ENCODE results near the gene EPS15.

- TF ChIP-seq ZNF416 (tag by site-specific recombination; IDR thresholded peaks at IDR 0.05) (no peak), ZBTB7A (tag by site-specific recombination; IDR thresholded peaks at IDR 0.05; ENCODE audit: low read depth) (no peak), ZNF423 (tag by site-specific recombination; IDR thresholded peaks at IDR 0.05) (no peak), ZNF138 (tag by site-specific recombination; IDR thresholded peaks at IDR 0.05; ENCODE audit: borderline replicate concordance) (no peak), CTCF (tag by site-specific recombination; IDR thresholded peaks at IDR 0.05) (no peak)
These were observed 55.5 kb downstream of the EPS15 start for GRCh38 chr1:51463561-51463960.
